Skeletal muscle tissue (tissue), 4 donors: Measurements from ENCODE around the gene VIPR2. TPM values are rescaled to one million over a fixed set of nuclear protein-coding genes. Genes with fewer than 3 reads are reported as not detected.
A peak's percentile ranks its signal among the peaks of the same experiment; 100 is the strongest.

ENCODE experiments used
- H3K27ac ChIP-seq: one replicate; pipeline ENCODE4 v1.7.0; 2013; ENCODE audit warnings: mild to moderate bottlenecking, low read depth, low read length, inconsistent platforms
- H3K27me3 ChIP-seq, 3 donors: one replicate each; pipeline ENCODE4 v1.7.0; 2013; ENCODE audit warnings: low read length in 3 of 3; ENCODE audit not compliant: control insufficient read depth in 3 of 3, insufficient read depth in 3 of 3
- H3K36me3 ChIP-seq, 3 donors: one replicate each; pipeline ENCODE4 v1.7.0; 2013; ENCODE audit warnings: low read length in 3 of 3; ENCODE audit not compliant: control insufficient read depth in 3 of 3, insufficient read depth in 3 of 3
- H3K4me1 ChIP-seq, 3 donors: one replicate each; pipeline ENCODE4 v1.7.0; 2013; ENCODE audit warnings: low read length in 3 of 3, mild to moderate bottlenecking in 3 of 3; ENCODE audit not compliant: control insufficient read depth in 3 of 3, insufficient read depth in 3 of 3
- H3K4me3 ChIP-seq, 3 donors: one replicate each; pipeline ENCODE4 v1.7.0; 2013; ENCODE audit warnings: low read length in 3 of 3
- H3K9ac ChIP-seq, 3 donors: one replicate each; pipeline ENCODE4 v1.7.0; 2013; ENCODE audit warnings: low read length in 3 of 3, mild to moderate bottlenecking in 3 of 3, moderate library complexity in 2 of 3, low read depth in 1 of 3
- H3K9me3 ChIP-seq, 3 donors: one replicate each; pipeline ENCODE4 v1.7.0; 2013; ENCODE audit warnings: low read length in 3 of 3; ENCODE audit not compliant: control insufficient read depth in 3 of 3
- total RNA-seq: library from RNA; depleted of rRNA; stranded (reverse); fragments of >200 nt; gene quantifications from one replicate; pipeline ENCODE4 v1.2.3, GENCODE V29; 2014
- donor health status: Osteomylitis.

Gene VIPR2
- total RNA-seq, 1 donor from 2014 or later = 6.3 TPM

DNA sequence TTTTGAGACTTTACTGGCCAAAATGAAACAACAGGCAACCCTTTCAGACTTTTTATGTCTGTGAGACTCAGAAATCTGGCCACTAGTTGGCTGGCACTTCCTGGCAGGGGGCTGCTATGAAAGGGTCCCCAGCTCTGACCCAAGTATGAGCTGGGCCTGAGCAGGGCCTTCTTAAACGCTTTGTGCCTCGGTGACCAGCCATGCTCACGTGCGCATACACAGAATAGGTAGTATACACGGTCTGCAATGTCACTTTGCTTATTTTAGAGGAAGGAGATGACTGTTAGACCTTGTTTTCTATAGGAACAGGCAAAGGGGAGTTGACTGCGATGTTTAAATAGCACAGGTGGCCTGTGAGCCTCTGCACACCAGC is 129.6 kb downstream of the VIPR2 start:
- Histone ChIP-seq H3K4me1 (peaks cover 22 to 45% (median 36%) of the 10 kb centered on the region in 3 donors), H3K27me3 (no peaks in the 10 kb centered on the region), H3K9me3 (no peaks in the 10 kb centered on the region), H3K4me3 (peak overlapping the region in 1 of 3 donors; percentile 29), H3K36me3 (no peaks in the 10 kb centered on the region), H3K9ac (peak overlapping the region in 2 of 3 donors; percentile 50 to 82), H3K27ac (peak overlapping the region; percentile 58)

DNA sequence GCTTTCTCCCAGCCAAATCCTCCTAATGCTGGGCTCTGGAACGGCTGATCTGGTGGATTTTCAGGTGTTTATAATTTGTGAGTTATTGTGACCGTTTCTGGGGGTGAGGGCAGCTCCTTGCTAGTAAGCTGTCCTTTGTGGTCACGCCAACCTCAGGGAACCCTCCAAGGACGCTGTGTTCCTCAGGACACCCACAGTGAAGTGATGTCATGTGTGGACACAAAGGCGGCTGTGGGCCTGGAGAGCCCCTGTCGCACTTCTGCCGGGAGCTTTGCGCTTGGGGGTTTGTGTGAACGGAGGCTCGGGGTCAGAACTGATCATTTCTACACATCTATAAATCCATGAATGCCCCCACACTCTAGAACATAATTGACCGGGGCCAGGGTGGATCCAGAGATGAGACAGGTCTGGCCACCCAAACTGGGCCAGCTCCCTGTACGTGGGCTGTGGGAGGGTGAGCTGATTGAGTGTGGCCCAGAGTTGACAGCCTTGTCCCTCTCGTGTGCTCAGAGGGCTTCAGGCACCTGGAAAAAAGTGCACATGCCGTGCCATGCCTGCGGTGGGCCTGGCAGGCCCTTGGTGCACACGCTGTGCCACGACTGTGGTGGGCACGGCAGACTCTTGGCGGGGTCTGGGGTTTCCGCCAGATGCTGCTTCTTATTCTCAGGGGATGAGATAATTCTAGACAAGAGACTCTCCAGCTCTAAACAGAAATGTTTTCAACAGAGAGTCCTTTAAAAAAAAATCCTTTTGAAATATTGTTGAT is 130.2 kb downstream of the VIPR2 start:
- no peaks in the 10 kb centered on the region for H3K9me3 ChIP-seq
- no peak overlapping the region for H3K4me3 ChIP-seq
- no peaks in the 10 kb centered on the region for H3K27me3 ChIP-seq
- H3K4me1 ChIP-seq = peaks cover 22 to 45% (median 36%) of the 10 kb centered on the region in 3 donors
- no peaks in the 10 kb centered on the region for H3K36me3 ChIP-seq
- peak overlapping the region; percentile 58 for H3K27ac ChIP-seq
- peak overlapping the region in 2 of 3 donors; percentile 50 to 82 for H3K9ac ChIP-seq

DNA sequence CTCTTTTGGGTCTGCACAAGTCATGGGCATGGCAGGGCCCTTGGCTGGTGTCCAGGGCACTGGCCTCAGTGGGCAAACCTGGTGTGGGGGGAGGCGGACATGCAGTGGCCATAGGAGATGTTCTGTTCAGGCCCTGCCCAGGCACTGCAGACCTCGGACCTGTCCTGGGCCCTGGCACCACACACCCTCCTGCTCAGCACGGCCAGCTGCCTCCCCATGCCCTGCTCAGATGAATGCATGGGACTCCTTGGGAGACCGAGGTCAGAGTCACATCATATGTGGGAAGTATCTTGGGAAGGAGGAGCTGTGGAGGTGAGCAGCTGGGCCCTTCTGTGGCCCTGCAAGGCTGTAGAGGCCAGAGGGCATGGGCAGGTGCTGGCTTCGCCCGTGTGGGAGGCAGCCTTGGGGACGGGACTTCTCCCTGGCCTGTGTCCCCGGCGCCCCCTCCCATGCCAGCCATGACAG is 130.8 kb downstream of the VIPR2 start:
- no peaks in the 10 kb centered on the region for H3K36me3 ChIP-seq
- H3K27me3 ChIP-seq = peaks cover 0 to 2% (median 0%) of the 10 kb centered on the region in 3 donors
- H3K9ac ChIP-seq = peak overlapping the region in 1 of 3 donors; percentile 45
- peaks cover 22 to 44% (median 36%) of the 10 kb centered on the region in 3 donors for H3K4me1 ChIP-seq
- no peak overlapping the region for H3K4me3 ChIP-seq
- H3K9me3 ChIP-seq = no peaks in the 10 kb centered on the region
- H3K27ac ChIP-seq = no peak overlapping the region

DNA sequence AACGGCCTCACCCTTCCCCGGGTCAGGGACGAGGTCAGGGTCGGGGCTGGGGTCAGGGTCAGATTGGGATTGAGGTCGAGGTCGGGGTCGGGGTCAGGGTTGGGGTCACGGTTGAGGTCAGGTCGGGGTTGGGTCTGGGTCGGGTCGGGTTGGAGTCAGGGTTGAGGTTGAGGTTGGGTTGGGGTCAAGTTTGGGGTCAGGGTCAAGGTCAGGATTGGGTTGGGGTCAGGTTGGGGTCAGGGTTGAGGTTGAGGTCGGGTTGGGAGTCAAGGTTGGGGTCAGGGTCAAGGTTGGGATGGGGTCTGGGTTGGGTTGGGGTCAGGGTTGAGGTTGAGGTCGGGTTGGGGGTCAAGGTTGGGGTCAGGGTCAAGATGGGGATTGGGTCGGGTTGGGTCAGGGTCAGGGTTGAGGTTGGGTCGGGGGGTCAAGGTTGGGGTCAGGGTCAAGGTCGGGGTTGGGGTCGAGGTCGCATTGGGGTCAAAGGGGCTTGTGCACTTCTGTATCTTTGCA is 131.4 kb downstream of the VIPR2 start:
- peaks cover 0 to 3% (median 0%) of the 10 kb centered on the region in 3 donors for H3K27me3 ChIP-seq
- peaks cover 22 to 45% (median 36%) of the 10 kb centered on the region in 3 donors for H3K4me1 ChIP-seq
- H3K36me3 ChIP-seq = no peaks in the 10 kb centered on the region
- peak overlapping the region in 1 of 3 donors; percentile 72 for H3K9ac ChIP-seq
- H3K4me3 ChIP-seq = peak overlapping the region in 2 of 3 donors; percentile 32 to 67
- peak overlapping the region; percentile 50 for H3K27ac ChIP-seq
- H3K9me3 ChIP-seq = no peaks in the 10 kb centered on the region

DNA sequence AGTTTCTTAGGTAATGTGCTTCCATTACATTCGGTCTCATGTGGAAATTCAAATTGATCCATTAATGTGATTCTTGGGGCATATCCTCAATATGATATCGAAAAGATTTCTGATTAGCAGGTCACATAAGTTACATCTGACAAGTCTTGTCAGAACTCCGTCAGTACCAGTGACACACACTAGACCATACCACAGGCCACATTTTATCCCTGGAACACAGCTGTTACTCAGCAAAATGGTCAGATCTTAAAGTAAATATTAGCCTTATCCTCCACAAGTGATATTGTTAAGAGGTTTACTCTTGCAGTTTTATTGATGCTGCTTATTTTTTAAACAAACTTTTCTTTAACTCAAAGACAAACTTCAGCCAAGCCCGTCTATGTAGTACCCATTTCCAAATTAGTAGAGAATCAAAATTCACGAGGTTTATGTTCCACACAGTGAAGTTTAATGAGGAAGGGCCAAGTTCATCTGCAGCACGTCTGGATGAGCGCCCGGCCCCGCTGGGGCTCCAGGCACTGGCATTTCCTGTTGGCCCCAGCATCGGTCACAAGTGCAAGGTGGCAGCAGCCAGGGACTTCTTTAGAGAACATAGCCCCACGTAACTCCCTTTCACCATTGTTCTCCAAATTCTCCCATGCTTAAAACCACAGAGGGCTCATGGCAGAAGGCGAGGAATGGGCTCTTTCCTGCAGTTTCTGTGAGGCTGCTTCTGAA is 132.2 kb downstream of the VIPR2 start:
- H3K4me3 ChIP-seq = peak overlapping the region in 2 of 3 donors; percentile 32 to 67
- H3K4me1 ChIP-seq = peaks cover 26 to 52% (median 39%) of the 10 kb centered on the region in 3 donors
- H3K27ac ChIP-seq = peak overlapping the region; percentile 50
- peaks cover 0 to 3% (median 0%) of the 10 kb centered on the region in 3 donors for H3K27me3 ChIP-seq
- H3K9ac ChIP-seq = peak overlapping the region in 1 of 3 donors; percentile 72
- H3K36me3 ChIP-seq = no peaks in the 10 kb centered on the region
- no peaks in the 10 kb centered on the region for H3K9me3 ChIP-seq

DNA sequence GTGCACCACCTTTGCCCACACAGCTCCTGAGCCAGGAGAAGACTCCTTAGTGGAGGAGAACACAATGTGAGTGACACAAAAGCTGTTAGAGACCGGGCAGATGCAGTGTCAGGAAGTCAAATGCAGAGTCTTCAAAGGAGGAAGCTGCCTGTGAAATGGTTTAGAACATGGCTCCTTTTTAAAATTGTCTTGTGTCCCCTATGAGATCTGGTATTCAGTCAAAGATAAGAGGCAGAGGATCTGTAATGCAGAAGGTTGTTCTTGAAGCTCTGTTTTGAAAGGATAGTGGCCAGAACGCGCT is 133.0 kb downstream of the VIPR2 start:
- Histone ChIP-seq H3K4me3 (no peak overlapping the region), H3K9ac (peak overlapping the region in 1 of 3 donors; percentile 45), H3K27ac (no peak overlapping the region), H3K36me3 (no peaks in the 10 kb centered on the region), H3K4me1 (peaks cover 27 to 53% (median 40%) of the 10 kb centered on the region in 3 donors), H3K9me3 (no peaks in the 10 kb centered on the region), H3K27me3 (peaks cover 0 to 3% (median 0%) of the 10 kb centered on the region in 3 donors)

DNA sequence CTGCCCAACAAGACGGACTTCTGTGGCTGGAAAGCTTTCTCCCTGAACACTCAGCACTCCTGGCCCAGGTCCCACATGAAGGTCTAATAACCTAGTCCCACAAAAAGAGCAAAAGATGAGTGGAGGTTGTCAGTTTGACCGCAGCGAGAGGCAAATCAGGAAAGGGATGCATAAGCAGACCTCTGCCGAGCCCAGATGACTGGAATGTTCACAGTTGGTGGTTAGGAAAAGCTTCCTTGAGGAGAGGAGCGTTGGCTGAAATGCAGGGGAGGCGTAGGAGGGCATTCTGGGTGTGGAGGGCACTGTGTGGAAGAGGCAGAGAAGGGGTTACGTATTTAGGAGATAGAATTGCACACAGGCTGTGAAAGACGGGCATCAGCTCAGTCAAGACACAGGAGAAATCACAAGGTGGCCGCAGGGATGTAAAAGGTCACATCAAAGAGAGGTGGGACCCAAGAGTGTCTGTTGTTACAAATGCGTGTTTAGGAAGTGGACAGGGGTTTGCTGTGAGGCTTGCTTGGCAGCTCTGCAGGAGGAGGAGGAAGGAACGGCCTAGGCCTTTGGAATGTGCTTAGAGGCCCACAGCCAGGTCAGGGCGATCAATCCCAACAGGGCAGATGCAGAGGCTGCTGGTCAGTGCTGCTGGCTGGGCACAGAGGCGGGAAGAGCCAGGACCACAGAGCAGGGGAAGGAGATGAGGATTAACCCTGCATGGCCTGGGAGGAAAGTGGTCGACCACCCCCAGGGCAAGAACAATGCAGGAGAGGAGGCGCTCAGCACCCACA is 133.5 kb downstream of the VIPR2 start:
- Histone ChIP-seq H3K36me3 (no peaks in the 10 kb centered on the region), H3K9me3 (no peaks in the 10 kb centered on the region), H3K27me3 (peaks cover 0 to 3% (median 0%) of the 10 kb centered on the region in 3 donors), H3K27ac (no peak overlapping the region), H3K9ac (peak overlapping the region in 1 of 3 donors; percentile 45), H3K4me1 (peaks cover 27 to 53% (median 40%) of the 10 kb centered on the region in 3 donors), H3K4me3 (no peak overlapping the region)

DNA sequence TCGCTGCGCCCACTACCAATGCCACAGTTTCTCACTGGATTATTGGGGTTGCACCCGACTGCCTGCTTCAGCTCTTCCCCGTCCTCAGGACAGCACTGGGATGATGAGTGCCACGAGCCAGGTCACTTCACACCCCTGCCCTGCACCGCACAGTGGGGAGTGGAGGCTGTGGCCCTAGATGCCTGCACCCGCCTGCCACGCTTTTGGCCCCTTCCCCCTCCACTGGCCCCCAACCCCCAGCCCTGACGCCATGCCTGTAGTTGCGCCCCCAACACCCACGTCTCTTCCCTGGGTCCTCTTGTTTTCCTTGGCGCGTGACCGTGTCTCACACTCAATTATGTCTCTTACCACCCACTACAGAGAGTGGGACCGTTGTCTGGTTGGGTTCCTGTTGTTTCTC is 134.3 kb downstream of the VIPR2 start:
- H3K9ac ChIP-seq = no peak overlapping the region
- H3K4me3 ChIP-seq = no peak overlapping the region
- peaks cover 0 to 3% (median 0%) of the 10 kb centered on the region in 3 donors for H3K27me3 ChIP-seq
- no peaks in the 10 kb centered on the region for H3K36me3 ChIP-seq
- H3K9me3 ChIP-seq = no peaks in the 10 kb centered on the region
- peaks cover 22 to 46% (median 35%) of the 10 kb centered on the region in 3 donors for H3K4me1 ChIP-seq
- no peak overlapping the region for H3K27ac ChIP-seq

DNA sequence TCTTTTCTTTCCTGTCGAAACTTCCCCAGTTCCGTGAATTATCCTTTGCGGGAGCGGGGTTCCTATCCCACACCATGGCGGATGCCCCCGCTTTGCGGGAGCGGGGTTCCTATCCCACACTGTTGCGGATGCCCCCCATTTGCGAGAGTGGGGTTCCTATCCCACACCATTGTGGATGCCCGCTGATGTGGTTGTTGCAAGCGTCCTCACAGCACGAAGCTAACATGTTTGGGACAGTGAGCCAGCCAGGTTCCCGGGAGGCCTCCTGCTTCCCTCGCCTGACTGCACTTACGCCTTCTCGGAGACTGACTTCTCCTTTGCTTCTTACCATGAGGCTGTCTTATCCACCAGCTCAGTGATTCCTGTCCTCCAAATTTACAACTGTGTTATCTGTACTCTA is 134.7 kb downstream of the VIPR2 start:
- H3K36me3 ChIP-seq = no peaks in the 10 kb centered on the region
- H3K9me3 ChIP-seq = no peaks in the 10 kb centered on the region
- peaks cover 0 to 3% (median 0%) of the 10 kb centered on the region in 3 donors for H3K27me3 ChIP-seq
- H3K4me3 ChIP-seq = no peak overlapping the region
- no peak overlapping the region for H3K9ac ChIP-seq
- peaks cover 17 to 41% (median 31%) of the 10 kb centered on the region in 3 donors for H3K4me1 ChIP-seq
- H3K27ac ChIP-seq = no peak overlapping the region
